HepG2 (cell line): ENCODE results near the gene PDE8B. TPM values are rescaled to one million over a fixed set of nuclear protein-coding genes. Genes with fewer than 3 reads are reported as not detected.

ENCODE experiments used
- ATAC-seq: fragments of 200-7000 bp; cut with Tn5 transposase; 3 replicates; pipeline ENCODE4 v1.9.1; 2020; ENCODE audit warnings: mild to moderate bottlenecking, moderate library complexity
- BruUV-seq: library from RNA; stranded (reverse); fragments of 400-500 nt; replicated peaks from 2 replicates; lab custom pipeline; 2021; lab: Mats Ljungman, UMichigan
- CTCF ChIA-PET: fragments of 300-600 bp; formaldehyde crosslinking; extraction: SDS; loops from one replicate; lab custom pipeline; 2021; ENCODE audit warnings: low total read pairs, inconsistent platforms, low intra/inter-chr PET ratio; lab: Yijun Ruan, JAX
- POLR2A ChIA-PET: fragments of 350-600 bp; sonication (Branson Sonifier 250); formaldehyde crosslinking; loops from one replicate; lab custom pipeline; 2020; ENCODE audit warnings: antibody characterized with exemption, inconsistent platforms; lab: Yijun Ruan, JAX
- DNase-seq: peaks from one replicate; pipeline ENCODE4 v3.0.0-alpha.2; 2015; ENCODE audit warnings: low spot score
- FAIRE-seq: peaks from 3 replicates; lab custom pipeline; 2011; peaks lifted over from hg19 to GRCh38; lab: Jason Lieb, UNC
- H2AFZ ChIP-seq: one replicate; pipeline ENCODE4 v1.6.1; 2011; ENCODE audit warnings: low read length, inconsistent platforms
- H3K27ac ChIP-seq: fragments of 300-600 bp; 3 replicates; pipeline ENCODE4 v1.8.0; 2011; ENCODE audit warnings: mixed run types, mild to moderate bottlenecking, mixed read lengths, low read length, inconsistent platforms; ENCODE audit not compliant: insufficient read depth; ENCODE audit errors: extremely low read length
- H3K27me3 ChIP-seq, 2 experiments: fragments of 200-600 bp in 1 of 2; 2 replicates in 1 of 2; 3 replicates in 1 of 2; pipeline versions ENCODE4 v1.6.0 to v1.8.0; 2011; ENCODE audit warnings: low read length in 2 of 2, mild to moderate bottlenecking in 2 of 2, moderate library complexity in 2 of 2, inconsistent platforms in 1 of 2; ENCODE audit not compliant: insufficient read depth in 2 of 2, control insufficient read depth in 1 of 2
- H3K36me3 ChIP-seq, 2 experiments: fragments of 200-600 bp in 1 of 2; replicated peaks in 1 of 2; 2 replicates in 1 of 2; 3 replicates in 1 of 2; pipeline versions ENCODE4 v1.5.1 to v1.8.0; 2011; ENCODE audit warnings: low read length in 2 of 2, inconsistent platforms in 1 of 2; ENCODE audit not compliant: insufficient read depth in 2 of 2, control insufficient read depth in 1 of 2
- H3K4me1 ChIP-seq: 2 replicates; pipeline ENCODE4 v1.5.1; 2012; ENCODE audit warnings: low read length, inconsistent platforms; ENCODE audit not compliant: insufficient read depth
- H3K4me2 ChIP-seq: 2 replicates; pipeline ENCODE4 v1.6.0; 2011; ENCODE audit warnings: low read depth, low read length, inconsistent platforms
- H3K4me3 ChIP-seq, 3 experiments: fragments of 200-600 bp in 1 of 3; sonication (generic), shearing (Covaris generic) in 1 of 3; replicated peaks in 1 of 3; 2 replicates each; pipeline ENCODE4 v1.5.1; 2011 to 2016; ENCODE audit warnings: low read length in 3 of 3, inconsistent platforms in 2 of 3, low read depth in 2 of 3, mild to moderate bottlenecking in 2 of 3, control low read depth in 1 of 3, mixed read lengths in 1 of 3; ENCODE audit not compliant: insufficient read depth in 1 of 3
- H3K79me2 ChIP-seq: one replicate; pipeline ENCODE4 v1.6.1; 2011; ENCODE audit warnings: low read length, inconsistent platforms; ENCODE audit not compliant: insufficient read depth
- H3K9ac ChIP-seq: 2 replicates; pipeline ENCODE4 v1.6.0; 2011; ENCODE audit warnings: mild to moderate bottlenecking, low read depth, low read length, inconsistent platforms; ENCODE audit not compliant: insufficient read depth
- H3K9me3 ChIP-seq: 2 replicates; pipeline ENCODE4 v1.5.1; 2012; ENCODE audit warnings: mild to moderate bottlenecking, low read length
- H4K20me1 ChIP-seq: 2 replicates; pipeline ENCODE4 v1.6.0; 2011; ENCODE audit warnings: inconsistent platforms, mild to moderate bottlenecking, low read length, moderate library complexity; ENCODE audit not compliant: insufficient read depth
- GLMP ChIP-seq: sonication (generic); formaldehyde crosslinking; IDR thresholded peaks from 2 replicates; pipeline ENCODE4 v1.9.0; 2021; ENCODE audit warnings: missing genetic modification reagents, mild to moderate bottlenecking, borderline replicate concordance
- ISX ChIP-seq: sonication (generic); formaldehyde crosslinking; conservative IDR thresholded peaks from 2 replicates; pipeline ENCODE4 v1.5.0; 2020; ENCODE audit warnings: missing genetic modification reagents
- KDM4B ChIP-seq: sonication (generic); formaldehyde crosslinking; IDR thresholded peaks from 2 replicates; pipeline ENCODE4 v1.4.0; 2020; ENCODE audit warnings: missing genetic modification reagents
- KDM5B ChIP-seq: sonication (generic); formaldehyde crosslinking; IDR thresholded peaks from 2 replicates; pipeline ENCODE4 v1.4.0; 2020; ENCODE audit warnings: missing genetic modification reagents, mild to moderate bottlenecking, borderline replicate concordance
- MXI1 ChIP-seq: IDR thresholded peaks from 3 replicates; pipeline ENCODE4 v1.6.1; 2012; ENCODE audit warnings: low read depth, low read length, inconsistent platforms, borderline replicate concordance
- SSRP1 ChIP-seq: IDR thresholded peaks from 2 replicates; pipeline ENCODE4 v1.6.1; 2016; ENCODE audit warnings: control low read depth
- THAP11 ChIP-seq: IDR thresholded peaks from 2 replicates; pipeline ENCODE4 v1.6.1; 2016; ENCODE audit warnings: missing biosample characterization, missing genetic modification reagents
- THAP7 ChIP-seq: sonication (generic); formaldehyde crosslinking; IDR thresholded peaks from 2 replicates; pipeline ENCODE4 v1.8.1; 2023; ENCODE audit warnings: mild to moderate bottlenecking, missing genetic modification reagents
- ZBTB39 ChIP-seq: sonication (generic); formaldehyde crosslinking; IDR thresholded peaks from 2 replicates; pipeline ENCODE4 v1.5.0; 2020; ENCODE audit warnings: missing genetic modification reagents
- ZFP41 ChIP-seq: sonication (generic); formaldehyde crosslinking; IDR thresholded peaks from 2 replicates; pipeline ENCODE4 v1.4.0; 2020; ENCODE audit warnings: mild to moderate bottlenecking, missing genetic modification reagents, borderline replicate concordance
- ZNF547 ChIP-seq: sonication (generic); formaldehyde crosslinking; IDR thresholded peaks from 2 replicates; pipeline ENCODE4 v1.5.1; 2020; ENCODE audit warnings: mild to moderate bottlenecking, missing genetic modification reagents
- WGBS: methylation state at CpG from one replicate; pipeline ENCODE4 v1.1.6; 2017; ENCODE audit warnings: low lambda C conversion rate; 5-methylcytosine and 5-hydroxymethylcytosine counted together
- in situ Hi-C: cut with HindIII; loops from 2 replicates; pipeline ENCODE4 v1.10.0; 2017; ENCODE audit warnings: low pct_unique_long_range_greater_than_20kb; ENCODE audit not compliant: extremely low pct_ligation_motif_present
- intact Hi-C: fragments of 100-400 bp; cut with micrococcal nuclease; formaldehyde crosslinking; loops from one replicate; pipeline ENCODE4 v1.10.0; 2022; ENCODE audit not compliant: unreplicated experiment
- polyA plus RNA-seq, 8 experiments: library from polyadenylated mRNA; depleted of rRNA in 3 of 8; stranded (reverse) in 7 of 8; unstranded in 1 of 8; fragments of >200 nt; fragmentation: Illumina TruSeq in 4 of 8; extraction: Trizol in 4 of 8; gene quantifications; 2 replicates each; pipeline versions ENCODE4 v1.2.1 to v1.2.3, GENCODE V29; 2011 to 2016; ENCODE audit warnings: low read depth in 4 of 8, missing spikeins in 1 of 8, mixed read lengths in 1 of 8; ENCODE audit not compliant: insufficient read depth in 1 of 8
- total RNA-seq, 5 experiments: library from RNA; depleted of rRNA; stranded (reverse); fragments of >200 nt; fragmentation: Illumina TruSeq; extraction: Trizol; gene quantifications; 2 replicates each; pipeline ENCODE4 v1.2.3, GENCODE V29; 2016; ENCODE audit warnings: low read depth in 1 of 5

Gene PDE8B
- total and polyA plus RNA-seq, 2 of the 13 experiments (the other 11 are each of a cell fraction or from before 2014, with no cell fraction given) = 0.07 TPM; not detected in 1

- H3K4me3 ChIP-seq = no peak overlapping the region
- TF ChIP-seq ZNF547 (CRISPR knock-in tag) = no peak
- no peak for TF ChIP-seq ISX (CRISPR knock-in tag)
- no peak for TF ChIP-seq MXI1
- no peak for TF ChIP-seq SSRP1 (CRISPR knock-in tag)
- no peak for TF ChIP-seq GLMP (CRISPR knock-in tag)
- TF ChIP-seq KDM4B (CRISPR knock-in tag) = no peak
- 2% methylated on average over 2 of the region's 2 CpGs for WGBS
- intact Hi-C loops = no loop called here
- no peaks in the 10 kb centered on the region for H3K36me3 ChIP-seq
- no peaks in the 10 kb centered on the region for H4K20me1 ChIP-seq
- no peaks in the 10 kb centered on the region for H3K4me1 ChIP-seq
- POLR2A ChIA-PET = no interaction called here
- ATAC-seq (no peak), FAIRE-seq (no peak), DNase-seq (no peak)
- no peak overlapping the region for H3K27ac ChIP-seq
- no peaks in the 10 kb centered on the region for H3K79me2 ChIP-seq
- no peak overlapping the region for H3K9ac ChIP-seq
- H3K4me2 ChIP-seq = no peak overlapping the region
- CTCF ChIA-PET = no interaction called here
- no peaks in the 10 kb centered on the region for H3K9me3 ChIP-seq
- H3K27me3 ChIP-seq = 0 out of 5 replicates have a peak, but pooled peaks cover 0 to 6% of the 10 kb centered on the region in 2 experiments
- H2AFZ ChIP-seq = no peak overlapping the region
- BruUV-seq = no TSS peak
- in situ Hi-C loops = no loop called here
These were observed 12.5 kb upstream of the PDE8B start for GRCh38 chr5:77197840-77198554.

GRCh38 chr5:77200663-77201062, 9.8 kb upstream of the PDE8B start:
- Histone ChIP-seq H3K9me3 (no peaks in the 10 kb centered on the region), H3K9ac (no peak overlapping the region), H2AFZ (no peak overlapping the region), H3K79me2 (no peaks in the 10 kb centered on the region), H3K27ac (no peak overlapping the region), H3K4me1 (no peaks in the 10 kb centered on the region), H4K20me1 (no peaks in the 10 kb centered on the region), H3K4me3 (no peak overlapping the region), H3K36me3 (no peaks in the 10 kb centered on the region), H3K27me3 (0 out of 5 replicates have a peak, but pooled peaks cover 0 to 6% of the 10 kb centered on the region in 2 experiments), H3K4me2 (no peak overlapping the region)
- no peak for FAIRE-seq
- ChIA-PET POLR2A (no interaction called here), CTCF (no interaction called here)
- 44% methylated on average over 1 of the region's 1 CpG for WGBS
- BruUV-seq = no TSS peak
- in situ Hi-C loops (no loop called here), intact Hi-C loops (no loop called here)
- DNase-seq = no peak
- no peak for ATAC-seq
- TF ChIP-seq THAP7 (no peak), ZFP41 (CRISPR knock-in tag) (no peak), THAP11 (CRISPR knock-in tag) (no peak), KDM5B (CRISPR knock-in tag) (no peak), SSRP1 (CRISPR knock-in tag) (no peak), ZBTB39 (CRISPR knock-in tag) (no peak)
